MM.1S (cell line): ENCODE data around the gene BCL6.

ENCODE experiments used
- DNase-seq: peaks from one replicate; pipeline ENCODE4 v3.0.0-alpha.2; 2015
- H2AFZ ChIP-seq: fragments of 300-600 bp; sonication (generic); 2 replicates; pipeline ENCODE4 v1.6.0; 2016; ENCODE audit warnings: antibody characterized with exemption, low read length
- H3F3A ChIP-seq: fragments of 300-600 bp; sonication (generic); 2 replicates; pipeline ENCODE4 v1.6.1; 2016; ENCODE audit warnings: mild to moderate bottlenecking, antibody characterized with exemption, low read length, moderate library complexity, mixed read lengths; ENCODE audit not compliant: insufficient read depth
- H3K27ac ChIP-seq: fragments of 300-600 bp; sonication (generic); 2 replicates; pipeline ENCODE4 v1.5.1; 2016; ENCODE audit warnings: mild to moderate bottlenecking, low read length
- H3K27me3 ChIP-seq: fragments of 300-600 bp; sonication (generic); replicated peaks from 2 replicates; pipeline ENCODE4 v1.6.0; 2016; ENCODE audit warnings: low read length; ENCODE audit not compliant: insufficient read depth
- H3K36me3 ChIP-seq: fragments of 300-600 bp; sonication (generic); replicated peaks from 2 replicates; pipeline ENCODE4 v1.6.1; 2016; ENCODE audit warnings: mild to moderate bottlenecking, low read length, mixed read lengths; ENCODE audit not compliant: insufficient read depth
- H3K4me1 ChIP-seq: fragments of 300-600 bp; sonication (generic); 2 replicates; pipeline ENCODE4 v1.6.1; 2016; ENCODE audit warnings: low read length, mixed read lengths
- H3K4me2 ChIP-seq: fragments of 300-600 bp; sonication (generic); 2 replicates; pipeline ENCODE4 v1.6.0; 2016; ENCODE audit warnings: low read depth, low read length
- H3K4me3 ChIP-seq: fragments of 300-600 bp; sonication (generic); 2 replicates; pipeline ENCODE4 v1.5.1; 2016; ENCODE audit warnings: low read length, mixed read lengths
- H3K79me2 ChIP-seq: fragments of 300-600 bp; sonication (generic); 2 replicates; pipeline ENCODE4 v1.6.1; 2016; ENCODE audit warnings: mixed run types, low read length, mixed read lengths
- H3K9ac ChIP-seq: fragments of 300-600 bp; sonication (generic); 2 replicates; pipeline ENCODE4 v1.6.1; 2016; ENCODE audit warnings: low read length, mixed read lengths
- H3K9me2 ChIP-seq: fragments of 300-600 bp; sonication (generic); replicated peaks from 2 replicates; pipeline ENCODE4 v1.6.1; 2016; ENCODE audit warnings: mild to moderate bottlenecking, low read length, mixed read lengths; ENCODE audit not compliant: insufficient read depth
- H3K9me3 ChIP-seq: fragments of 300-600 bp; sonication (generic); replicated peaks from 2 replicates; pipeline ENCODE4 v1.6.1; 2016; ENCODE audit warnings: mild to moderate bottlenecking, low read length, mixed read lengths; ENCODE audit not compliant: insufficient read depth
- H4K20me1 ChIP-seq: fragments of 300-600 bp; sonication (generic); 2 replicates; pipeline ENCODE4 v1.6.1; 2016; ENCODE audit warnings: mild to moderate bottlenecking, low read length, moderate library complexity, mixed read lengths; ENCODE audit not compliant: insufficient read depth
- CTCF ChIP-seq: fragments of 300-600 bp; sonication (generic); IDR thresholded peaks from 2 replicates; pipeline ENCODE4 v1.5.1; 2016; ENCODE audit warnings: antibody characterized with exemption, low read length, mixed read lengths
- EZH2 ChIP-seq: fragments of 300-600 bp; sonication (generic); optimal IDR thresholded peaks from 2 replicates; pipeline ENCODE3; 2017; ENCODE audit warnings: low read depth, mild to moderate bottlenecking, antibody characterized with exemption, low read length, mixed read lengths
- EZH2phosphoT487 ChIP-seq: fragments of 300-600 bp; sonication (generic); IDR thresholded peaks from 2 replicates; pipeline ENCODE4 v1.6.1; 2018; ENCODE audit warnings: antibody characterized with exemption, low read length

Gene BCL6

GRCh38 chr3:187689984-187690383, 55.3 kb downstream of the BCL6 start:
- Histone ChIP-seq H3F3A (no peaks in the 10 kb centered on the region), H3K27ac (no peak overlapping the region), H3K4me3 (no peak overlapping the region), H3K9me2 (no peaks in the 10 kb centered on the region), H3K4me1 (no peaks in the 10 kb centered on the region), H4K20me1 (no peaks in the 10 kb centered on the region), H3K27me3 (no peaks in the 10 kb centered on the region), H3K4me2 (no peak overlapping the region), H3K9ac (no peak overlapping the region), H3K36me3 (no peaks in the 10 kb centered on the region), H3K79me2 (no peaks in the 10 kb centered on the region), H2AFZ (no peak overlapping the region), H3K9me3 (no peaks in the 10 kb centered on the region)
- DNase-seq = no peak
- no peak for TF ChIP-seq CTCF
- TF ChIP-seq EZH2 = no peak
- TF ChIP-seq EZH2phosphoT487 = no peak

GRCh38 chr3:187686621-187687273, 58.5 kb downstream of the BCL6 start:
- Histone ChIP-seq H3K4me3 (no peak overlapping the region), H3K79me2 (no peaks in the 10 kb centered on the region), H3K9ac (no peak overlapping the region), H3K36me3 (no peaks in the 10 kb centered on the region), H3F3A (no peaks in the 10 kb centered on the region), H2AFZ (no peak overlapping the region), H3K4me1 (no peaks in the 10 kb centered on the region), H3K27me3 (no peaks in the 10 kb centered on the region), H3K4me2 (no peak overlapping the region), H3K27ac (no peak overlapping the region), H4K20me1 (no peaks in the 10 kb centered on the region), H3K9me3 (no peaks in the 10 kb centered on the region), H3K9me2 (no peaks in the 10 kb centered on the region)
- no peak for DNase-seq
- TF ChIP-seq EZH2 (no peak), EZH2phosphoT487 (no peak), CTCF (no peak)

GRCh38 chr3:187685948-187686347, 59.3 kb downstream of the BCL6 start:
- H3K9me2 ChIP-seq = no peaks in the 10 kb centered on the region
- no peaks in the 10 kb centered on the region for H3K27me3 ChIP-seq
- no peak overlapping the region for H3K4me3 ChIP-seq

More at GRCh38 chr3:187685948-187686347, 59.3 kb downstream of the BCL6 start:
- no peak for TF ChIP-seq CTCF
- TF ChIP-seq EZH2phosphoT487 = no peak
- TF ChIP-seq EZH2 = no peak
- Histone ChIP-seq H4K20me1 (no peaks in the 10 kb centered on the region), H3K36me3 (no peaks in the 10 kb centered on the region), H3K79me2 (no peaks in the 10 kb centered on the region), H3K27ac (no peak overlapping the region), H3K4me1 (no peaks in the 10 kb centered on the region), H3K4me2 (no peak overlapping the region), H3K9me3 (no peaks in the 10 kb centered on the region), H3K9ac (no peak overlapping the region), H2AFZ (no peak overlapping the region), H3F3A (no peaks in the 10 kb centered on the region)
- no peak for DNase-seq
